MCF 10A (cell line): ENCODE measurements around the gene PIK3C2G. TPM values are rescaled to one million over a fixed set of nuclear protein-coding genes. Genes with fewer than 3 reads are reported as not detected.

Experiments
- BruUV-seq: library from RNA; stranded (reverse); fragments of 400-500 nt; replicated peaks from 2 replicates; lab custom pipeline; 2021; lab: Mats Ljungman, UMichigan
- CTCF ChIA-PET: fragments of 300-600 bp; sonication (Branson Sonifier 250); formaldehyde crosslinking; extraction: SDS; loops from one replicate; lab custom pipeline; 2021; ENCODE audit warnings: antibody characterized with exemption, inconsistent platforms; lab: Yijun Ruan, JAX
- POLR2A ChIA-PET: fragments of 300-600, 350-650 bp; sonication (Branson Sonifier 250); formaldehyde crosslinking; extraction: SDS; loops from one replicate; lab custom pipeline; 2020; ENCODE audit warnings: antibody characterized with exemption, inconsistent platforms; lab: Yijun Ruan, JAX
- DNase-seq: peaks from one replicate; pipeline ENCODE4 v3.0.0-alpha.2; 2018; ENCODE audit not compliant: unreplicated experiment
- H3K27ac Mint-ChIP-seq: one replicate; pipeline ENCODE4 v1.8.0; 2022; ENCODE audit warnings: mild to moderate bottlenecking, low read depth, mixed read lengths; ENCODE audit not compliant: unreplicated experiment
- H3K27me3 Mint-ChIP-seq: one replicate; pipeline ENCODE4 v1.8.0; 2022; ENCODE audit warnings: mixed read lengths; ENCODE audit not compliant: insufficient read depth, unreplicated experiment
- H3K36me3 Mint-ChIP-seq: one replicate; pipeline ENCODE4 v1.8.0; 2022; ENCODE audit warnings: mild to moderate bottlenecking, moderate library complexity, mixed read lengths; ENCODE audit not compliant: insufficient read depth, unreplicated experiment
- H3K4me1 Mint-ChIP-seq: one replicate; pipeline ENCODE4 v1.8.0; 2022; ENCODE audit warnings: mixed read lengths; ENCODE audit not compliant: insufficient read depth, unreplicated experiment
- H3K4me3 Mint-ChIP-seq: one replicate; pipeline ENCODE4 v1.8.0; 2022; ENCODE audit warnings: mild to moderate bottlenecking, moderate library complexity, mixed read lengths; ENCODE audit not compliant: unreplicated experiment
- H3K9me3 Mint-ChIP-seq: one replicate; pipeline ENCODE4 v1.8.0; 2022; ENCODE audit warnings: mixed read lengths; ENCODE audit not compliant: unreplicated experiment
- CTCF ChIP-seq: fragments of 200-600 bp; IDR thresholded peaks from one replicate; pipeline ENCODE4 v1.8.0; 2022; ENCODE audit warnings: antibody characterized with exemption, mild to moderate bottlenecking; ENCODE audit not compliant: unreplicated experiment
- intact Hi-C: fragments of 100-400 bp; cut with micrococcal nuclease; formaldehyde crosslinking; loops from 2 replicates; pipeline ENCODE4 v1.14.1; 2022
- total RNA-seq: library from RNA; stranded (reverse); gene quantifications from 2 replicates; pipeline ENCODE4 v1.2.3, GENCODE V29; 2022

The PIK3C2G gene
- total RNA-seq, 1 experiment from 2014 or later = 10.6 TPM

GRCh38 chr12:18658179-18658578 is 396.9 kb downstream of the PIK3C2G start:
- H3K4me1 Mint-ChIP-seq = no peaks in the 10 kb centered on the region
- DNase-seq = no peak
- ChIA-PET CTCF (no interaction called here), POLR2A (no interaction called here)
- H3K4me3 Mint-ChIP-seq = no peak overlapping the region
- H3K27ac Mint-ChIP-seq = no peak overlapping the region
- no peaks in the 10 kb centered on the region for H3K27me3 Mint-ChIP-seq
- H3K36me3 Mint-ChIP-seq = no peaks in the 10 kb centered on the region
- no TSS peak for BruUV-seq
- intact Hi-C loops = no loop called here
- H3K9me3 Mint-ChIP-seq = peaks cover 23% of the 10 kb centered on the region
- no peak for TF ChIP-seq CTCF

- no peak for TF ChIP-seq CTCF
- Mint-ChIP-seq H3K36me3 (no peaks in the 10 kb centered on the region), H3K4me3 (no peak overlapping the region), H3K9me3 (peaks cover 27% of the 10 kb centered on the region), H3K27ac (no peak overlapping the region), H3K27me3 (no peaks in the 10 kb centered on the region), H3K4me1 (no peaks in the 10 kb centered on the region)
- CTCF ChIA-PET = interaction anchor here (0.6 to 0.7 kb wide), 2 partner anchors 223 to 1402 kb away, joined by 3 read pairs; no protein-coding TSS in a partner anchor
- POLR2A ChIA-PET = no interaction called here
- BruUV-seq = no TSS peak
- no peak for DNase-seq
- intact Hi-C loops = no loop called here
Observed at GRCh38 chr12:18658829-18659228, 397.5 kb downstream of the PIK3C2G start.

- BruUV-seq = no TSS peak
- intact Hi-C loops = no loop called here
- no peak for DNase-seq
- H3K4me3 Mint-ChIP-seq = no peak overlapping the region
- no peak for TF ChIP-seq CTCF
- no peaks in the 10 kb centered on the region for H3K27me3 Mint-ChIP-seq
- POLR2A ChIA-PET = no interaction called here
- CTCF ChIA-PET = interaction anchor here (0.6 kb wide), 1 partner anchor 13 kb away, joined by 3 read pairs; no protein-coding TSS in a partner anchor
- no peaks in the 10 kb centered on the region for H3K9me3 Mint-ChIP-seq
- H3K36me3 Mint-ChIP-seq = peaks cover 3% of the 10 kb centered on the region
- no peak overlapping the region for H3K27ac Mint-ChIP-seq
- no peaks in the 10 kb centered on the region for H3K4me1 Mint-ChIP-seq
Observed at GRCh38 chr12:18676141-18676540, 414.8 kb downstream of the PIK3C2G start.

- no peaks in the 10 kb centered on the region for H3K9me3 Mint-ChIP-seq
- no peak overlapping the region for H3K4me3 Mint-ChIP-seq
- TF ChIP-seq CTCF = no peak
- ChIA-PET CTCF (interaction anchor here (0.6 kb wide), 1 partner anchor 397 kb away, joined by 4 read pairs; no protein-coding TSS in a partner anchor), POLR2A (no interaction called here)
- no peaks in the 10 kb centered on the region for H3K36me3 Mint-ChIP-seq
- H3K4me1 Mint-ChIP-seq = no peaks in the 10 kb centered on the region
- DNase-seq = no peak
- no TSS peak for BruUV-seq
- intact Hi-C loops = no loop called here
- H3K27ac Mint-ChIP-seq = no peak overlapping the region
- H3K27me3 Mint-ChIP-seq = no peaks in the 10 kb centered on the region
Observed at GRCh38 chr12:18676996-18677588, 415.8 kb downstream of the PIK3C2G start.
